ENCODE data around the gene C14orf119. TPM values are rescaled to one million over a fixed set of nuclear protein-coding genes. Genes with fewer than 3 reads are reported as not detected.

C14orf119 gene
- total and polyA plus RNA-seq, 9 of the 15 experiments (the other 6 are each of a cell fraction or from before 2014, with no cell fraction given) = 36.7 to 251 (median 51.8) TPM

DNA sequence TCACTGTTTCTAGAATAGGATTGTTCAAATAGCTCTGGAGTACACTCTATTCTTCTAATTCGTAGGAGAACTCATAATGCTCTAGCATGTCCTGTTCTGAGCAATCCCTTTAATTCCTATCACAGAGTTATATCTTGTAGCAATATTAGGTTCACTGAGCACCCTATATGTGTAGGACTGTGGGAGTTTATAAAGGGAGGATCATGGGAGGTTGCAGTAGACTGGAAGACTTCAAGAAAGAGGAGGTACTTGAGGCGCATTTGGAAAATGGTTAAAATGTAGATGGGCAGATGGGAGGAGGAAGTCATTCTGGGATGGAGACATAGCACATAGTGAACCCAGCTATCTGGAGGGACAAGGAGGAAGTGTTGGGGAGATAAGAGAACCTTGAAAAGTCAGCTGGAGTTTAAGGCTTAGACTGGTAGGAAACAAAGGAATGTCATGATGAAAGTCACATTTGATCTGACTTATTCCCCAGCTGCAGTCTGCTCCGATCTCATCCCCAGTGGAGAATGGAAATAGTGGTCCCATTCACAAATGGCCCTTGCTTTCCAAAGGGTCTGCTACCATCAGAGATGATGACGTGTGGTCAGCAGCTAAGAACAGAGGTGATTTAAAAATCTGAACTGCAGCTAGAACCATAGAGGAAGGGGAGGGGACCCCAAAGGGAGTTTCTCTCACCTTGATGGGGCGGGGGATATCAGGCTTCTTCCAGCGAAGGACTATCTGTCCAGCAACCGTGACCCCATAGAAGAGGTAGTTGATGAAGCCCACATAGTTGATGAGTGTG, 33.9 kb downstream of the C14orf119 start (continued):
- TF ChIP-seq RAD21 (CRISPR knock-in tag; conservative IDR thresholded peaks at IDR 0.05 in 1 of 2, IDR thresholded peaks at IDR 0.05 in 1 of 2) = no peak
- TF ChIP-seq MXI1 (IDR thresholded peaks at IDR 0.05; ENCODE audit: low read depth, low read length) = no peak
- no peak for TF ChIP-seq PRMT5 (CRISPR knock-in tag; IDR thresholded peaks at IDR 0.05)
- no peak for TF ChIP-seq JUN (IDR thresholded peaks at IDR 0.05; ENCODE audit: borderline replicate concordance, low read depth, low read length)
- no peak for TF ChIP-seq JUN (CRISPR knock-in tag; IDR thresholded peaks at IDR 0.05; ENCODE audit: borderline replicate concordance)
- TF ChIP-seq ZNF699 (CRISPR knock-in tag; IDR thresholded peaks at IDR 0.05; ENCODE audit: insufficient replicate concordance) = no peak
- no peak for TF ChIP-seq PRPF4 (IDR thresholded peaks at IDR 0.05; ENCODE audit: insufficient read depth, low read depth, low read length, poor library complexity, severe bottlenecking)
- no peak for TF ChIP-seq ZKSCAN3 (CRISPR knock-in tag; IDR thresholded peaks at IDR 0.05)
- TF ChIP-seq ZNF76 (CRISPR knock-in tag; IDR thresholded peaks at IDR 0.05; ENCODE audit: borderline replicate concordance) = no peak
- peak; percentile 74 for TF ChIP-seq ETV1 (tag; conservative IDR thresholded peaks at IDR 0.05; ENCODE audit: low read depth)
- no peak for TF ChIP-seq ZNF134 (CRISPR knock-in tag; conservative IDR thresholded peaks at IDR 0.05)
- TF ChIP-seq, protein P1, sequence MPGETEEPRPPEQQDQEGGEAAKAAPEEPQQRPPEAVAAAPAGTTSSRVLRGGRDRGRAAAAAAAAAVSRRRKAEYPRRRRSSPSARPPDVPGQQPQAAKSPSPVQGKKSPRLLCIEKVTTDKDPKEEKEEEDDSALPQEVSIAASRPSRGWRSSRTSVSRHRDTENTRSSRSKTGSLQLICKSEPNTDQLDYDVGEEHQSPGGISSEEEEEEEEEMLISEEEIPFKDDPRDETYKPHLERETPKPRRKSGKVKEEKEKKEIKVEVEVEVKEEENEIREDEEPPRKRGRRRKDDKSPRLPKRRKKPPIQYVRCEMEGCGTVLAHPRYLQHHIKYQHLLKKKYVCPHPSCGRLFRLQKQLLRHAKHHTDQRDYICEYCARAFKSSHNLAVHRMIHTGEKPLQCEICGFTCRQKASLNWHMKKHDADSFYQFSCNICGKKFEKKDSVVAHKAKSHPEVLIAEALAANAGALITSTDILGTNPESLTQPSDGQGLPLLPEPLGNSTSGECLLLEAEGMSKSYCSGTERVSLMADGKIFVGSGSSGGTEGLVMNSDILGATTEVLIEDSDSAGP (CRISPR knock-in tag; IDR thresholded peaks at IDR 0.05) = no peak
- TF ChIP-seq SRSF1 (IDR thresholded peaks at IDR 0.05; ENCODE audit: low read depth, low read length) = no peak
- TF ChIP-seq CBFA2T2 (conservative IDR thresholded peaks at IDR 0.05) = peak; percentile 81
- TF ChIP-seq BRCA1 (IDR thresholded peaks at IDR 0.05) = no peak
- no peak for TF ChIP-seq BRCA1 (CRISPR knock-in tag; IDR thresholded peaks at IDR 0.05)
- no peak for TF ChIP-seq DDX20 (tag; IDR thresholded peaks at IDR 0.05; ENCODE audit: low read depth)
- 0 out of 2 replicates have a peak, but pooled peaks have one; percentile 52 for TF ChIP-seq ELF4 (CRISPR knock-in tag; IDR thresholded peaks at IDR 0.05)
- TF ChIP-seq XRCC5 (IDR thresholded peaks at IDR 0.05; ENCODE audit: low read depth, low read length) = no peak
- TF ChIP-seq DMBX1 (CRISPR knock-in tag; IDR thresholded peaks at IDR 0.05; ENCODE audit: borderline replicate concordance) = peak; percentile 67
- TF ChIP-seq ZBTB2 (IDR thresholded peaks at IDR 0.05) = no peak
- TF ChIP-seq, protein P2, sequence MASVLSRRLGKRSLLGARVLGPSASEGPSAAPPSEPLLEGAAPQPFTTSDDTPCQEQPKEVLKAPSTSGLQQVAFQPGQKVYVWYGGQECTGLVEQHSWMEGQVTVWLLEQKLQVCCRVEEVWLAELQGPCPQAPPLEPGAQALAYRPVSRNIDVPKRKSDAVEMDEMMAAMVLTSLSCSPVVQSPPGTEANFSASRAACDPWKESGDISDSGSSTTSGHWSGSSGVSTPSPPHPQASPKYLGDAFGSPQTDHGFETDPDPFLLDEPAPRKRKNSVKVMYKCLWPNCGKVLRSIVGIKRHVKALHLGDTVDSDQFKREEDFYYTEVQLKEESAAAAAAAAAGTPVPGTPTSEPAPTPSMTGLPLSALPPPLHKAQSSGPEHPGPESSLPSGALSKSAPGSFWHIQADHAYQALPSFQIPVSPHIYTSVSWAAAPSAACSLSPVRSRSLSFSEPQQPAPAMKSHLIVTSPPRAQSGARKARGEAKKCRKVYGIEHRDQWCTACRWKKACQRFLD (CRISPR knock-in tag; IDR thresholded peaks at IDR 0.05) = peak; percentile 69; the same call in 1 of the 2 replicates
- TF ChIP-seq ZNF766 (CRISPR knock-in tag; conservative IDR thresholded peaks at IDR 0.05) = no peak

All from K562 (cell line).